Sigmoid colon (tissue), 4 donors: ENCODE results near the gene ETV2.

Experiments used
- EP300 ChIP-seq, 4 donors: sonication (generic); formaldehyde crosslinking; IDR thresholded peaks; one replicate each; pipeline ENCODE4 v1.6.1; 2017; ENCODE audit warnings: antibody characterized with exemption in 4 of 4
- POLR2A ChIP-seq, 2 donors: fragments of 450-650 bp; IDR thresholded peaks; one replicate each; pipeline ENCODE4 v1.6.1; 2016; ENCODE audit warnings: antibody characterized with exemption in 2 of 2, mild to moderate bottlenecking in 2 of 2, moderate library complexity in 2 of 2
- TF ChIP-seq, protein P1 (sequence below), 4 experiments: fragments of 450-650 bp in 3 of 4; fragments of 200-600 bp in 1 of 4; IDR thresholded peaks; one replicate each; pipeline ENCODE4 v1.5.1; 2016 to 2019; ENCODE audit warnings: antibody characterized with exemption in 4 of 4, mild to moderate bottlenecking in 3 of 4, moderate library complexity in 2 of 4

DNA sequence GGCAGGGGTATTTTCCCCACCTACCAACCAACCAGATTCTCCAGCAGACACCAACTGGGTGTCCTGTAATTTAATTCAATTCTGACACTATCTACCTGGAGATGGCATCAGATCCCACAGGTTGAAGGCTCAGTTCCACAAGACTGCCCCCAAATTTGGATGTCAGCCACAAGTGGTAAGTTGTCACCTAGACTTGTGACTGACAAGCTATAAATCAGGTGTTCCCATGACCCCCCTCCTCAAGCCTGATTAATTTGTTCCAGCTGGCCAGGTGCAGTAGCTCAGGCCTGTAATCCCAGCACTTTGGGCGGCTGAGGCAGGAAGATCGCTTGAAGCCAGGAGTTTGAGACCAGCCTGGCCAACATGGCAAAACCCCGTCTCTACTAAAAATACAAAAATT lies 39.6 kb upstream of the ETV2 start:
- TF ChIP-seq EP300 (IDR thresholded peaks at IDR 0.05) (no peak), POLR2A (IDR thresholded peaks at IDR 0.05) (no peak)
- TF ChIP-seq, protein P1, sequence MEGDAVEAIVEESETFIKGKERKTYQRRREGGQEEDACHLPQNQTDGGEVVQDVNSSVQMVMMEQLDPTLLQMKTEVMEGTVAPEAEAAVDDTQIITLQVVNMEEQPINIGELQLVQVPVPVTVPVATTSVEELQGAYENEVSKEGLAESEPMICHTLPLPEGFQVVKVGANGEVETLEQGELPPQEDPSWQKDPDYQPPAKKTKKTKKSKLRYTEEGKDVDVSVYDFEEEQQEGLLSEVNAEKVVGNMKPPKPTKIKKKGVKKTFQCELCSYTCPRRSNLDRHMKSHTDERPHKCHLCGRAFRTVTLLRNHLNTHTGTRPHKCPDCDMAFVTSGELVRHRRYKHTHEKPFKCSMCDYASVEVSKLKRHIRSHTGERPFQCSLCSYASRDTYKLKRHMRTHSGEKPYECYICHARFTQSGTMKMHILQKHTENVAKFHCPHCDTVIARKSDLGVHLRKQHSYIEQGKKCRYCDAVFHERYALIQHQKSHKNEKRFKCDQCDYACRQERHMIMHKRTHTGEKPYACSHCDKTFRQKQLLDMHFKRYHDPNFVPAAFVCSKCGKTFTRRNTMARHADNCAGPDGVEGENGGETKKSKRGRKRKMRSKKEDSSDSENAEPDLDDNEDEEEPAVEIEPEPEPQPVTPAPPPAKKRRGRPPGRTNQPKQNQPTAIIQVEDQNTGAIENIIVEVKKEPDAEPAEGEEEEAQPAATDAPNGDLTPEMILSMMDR (IDR thresholded peaks at IDR 0.05) = no peak
